MV-4-11 (cell line): ENCODE data around the gene CASP1.
"Not testable (repeated sequence)": the region's sequence is repeated elsewhere in the genome, so short reads cannot be mapped to it uniquely, and the experiment has no call there.

Experiments
- DNase-seq: peaks from one replicate; lab custom pipeline; 2025; lab: John Stamatoyannopoulos, UW

Gene CASP1

DNA sequence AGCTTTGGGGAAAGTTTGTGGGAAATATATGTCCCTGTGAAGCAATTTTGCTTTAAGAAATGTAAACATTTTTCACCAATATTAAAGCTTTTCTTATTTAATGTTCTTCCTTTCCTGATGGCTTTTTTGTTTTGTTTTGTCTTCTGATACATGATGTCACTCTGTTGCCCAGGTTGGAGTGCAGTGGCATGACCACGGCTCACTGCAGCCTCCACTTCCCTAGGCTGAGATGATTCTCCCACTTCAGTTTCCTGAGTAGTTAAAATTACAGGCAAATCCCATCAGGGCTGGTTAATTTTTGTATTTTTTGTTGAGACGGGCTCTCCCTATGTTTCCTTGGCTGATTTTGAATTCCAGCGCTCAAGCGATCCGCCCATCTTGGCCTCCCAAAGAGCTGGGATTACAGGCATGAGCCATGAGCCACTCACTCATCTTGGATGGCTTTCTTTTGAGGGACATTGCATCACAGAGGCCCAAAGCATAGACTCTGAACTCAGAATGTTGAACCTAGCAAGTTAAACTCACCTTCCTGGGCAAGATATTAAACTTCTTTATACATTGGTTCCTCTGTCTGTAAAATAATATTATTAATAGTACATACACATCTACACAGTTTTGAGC, 10.8 kb upstream of the CASP1 start:
- no peak for DNase-seq

DNA sequence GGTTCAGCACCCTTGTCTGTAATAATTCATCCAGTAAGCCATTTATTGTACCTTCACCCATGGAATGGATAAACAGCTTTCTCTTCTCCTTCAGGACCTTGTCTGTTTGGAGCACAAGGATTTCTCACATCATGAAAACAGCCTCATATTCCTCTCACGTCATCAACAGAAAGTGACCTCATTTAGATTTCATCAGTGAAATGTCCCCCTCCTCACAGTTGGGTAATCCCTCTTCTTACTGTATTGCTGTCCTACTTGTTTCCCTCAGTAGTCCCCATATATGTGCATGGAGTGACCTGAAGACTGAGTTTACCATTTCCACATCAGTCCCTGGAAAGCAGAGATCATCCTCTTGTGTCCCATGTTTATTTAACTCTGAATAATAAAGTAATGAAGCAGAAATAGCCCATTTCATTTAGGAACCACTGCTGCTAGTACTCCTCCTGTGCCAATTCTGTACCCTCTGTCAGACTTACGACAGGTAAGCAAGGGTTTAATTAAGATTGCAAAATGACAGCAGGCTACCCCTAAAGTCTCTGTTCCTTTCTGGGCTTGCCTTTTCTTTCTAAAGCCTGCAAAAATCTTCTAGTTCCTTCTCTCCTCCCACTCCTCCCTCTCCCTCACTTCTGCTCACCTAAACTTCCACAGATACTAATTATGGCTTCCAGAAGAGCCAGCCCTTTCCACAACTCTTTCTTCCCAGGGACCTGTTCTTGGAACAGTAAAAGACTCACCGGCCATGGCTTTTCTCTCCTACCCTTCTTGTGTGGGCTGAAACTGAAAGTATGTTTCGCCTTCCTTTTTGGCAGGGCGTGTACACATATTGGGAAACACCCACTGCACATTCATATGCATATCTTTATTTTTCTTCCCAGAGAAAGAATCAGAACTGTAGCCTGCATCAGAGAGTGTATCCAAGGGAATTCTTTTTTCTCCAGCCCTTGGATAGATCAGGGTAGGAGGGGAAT, 9.9 kb upstream of the CASP1 start, which contains the start of gene CARD16:
TSS of gene CARD16 (minus strand) at position 779 of the 968 bp plus-strand sequence. CDS start at position 741, 38 bp downstream.
- DNase-seq: peak; percentile 61

DNA sequence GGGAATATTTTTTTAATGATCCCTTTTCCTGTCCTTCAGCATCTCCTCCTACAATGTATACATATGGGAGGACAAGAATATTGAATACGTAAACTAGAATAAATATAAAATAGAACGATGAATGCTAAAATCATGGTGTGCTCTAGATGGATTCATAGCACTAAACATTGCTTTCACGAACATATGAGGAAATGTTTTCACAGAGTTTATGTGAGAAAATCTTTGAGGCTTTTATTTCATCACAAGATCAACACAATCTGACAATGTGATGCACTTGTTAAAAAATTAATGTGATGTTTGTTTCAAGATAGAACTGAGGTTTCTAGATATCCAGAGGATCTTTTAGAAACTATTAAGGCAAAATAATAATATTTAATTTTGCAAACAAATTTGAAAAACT, 7.2 kb upstream of the CASP1 start:
- DNase-seq: no peak

DNA sequence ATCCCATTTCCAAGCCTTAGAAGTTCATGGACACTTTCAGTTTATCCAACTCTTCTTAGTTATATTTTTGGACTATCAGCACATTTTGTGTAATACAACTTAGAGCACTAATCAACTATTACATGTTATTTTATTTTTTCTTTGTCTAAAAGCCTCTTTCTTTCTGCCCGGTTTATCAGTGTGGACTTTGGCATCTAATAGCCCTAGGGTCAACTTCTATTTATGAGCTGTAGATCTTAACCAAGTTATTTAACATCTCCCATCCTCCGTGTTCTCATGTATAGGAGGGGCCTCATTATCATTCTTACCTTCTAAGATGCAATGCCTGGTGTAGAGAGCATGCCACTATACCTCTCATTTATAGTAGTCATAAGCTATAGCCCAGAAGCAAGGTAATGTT, 5.8 kb upstream of the CASP1 start:
- no peak for DNase-seq

DNA sequence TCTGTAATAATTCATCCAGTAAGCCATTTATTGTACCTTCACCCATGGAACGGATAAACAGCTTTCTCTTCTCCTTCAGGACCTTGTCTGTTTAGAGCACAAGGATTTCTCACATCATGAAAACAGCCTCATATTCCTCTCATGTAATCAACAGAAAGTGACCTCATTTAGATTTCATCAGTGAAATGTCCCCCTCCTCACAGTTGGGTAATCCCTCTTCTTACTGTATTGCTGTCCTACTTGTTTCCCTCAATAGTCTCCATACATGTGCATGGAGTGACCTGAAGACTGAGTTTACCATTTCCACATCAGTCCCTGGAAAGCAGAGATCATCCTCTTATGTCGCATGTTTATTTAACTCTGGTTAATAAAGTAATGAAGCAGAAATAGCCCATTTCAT, 556 bp downstream of the CASP1 start:
- DNase-seq: not testable (repeated sequence)

DNA sequence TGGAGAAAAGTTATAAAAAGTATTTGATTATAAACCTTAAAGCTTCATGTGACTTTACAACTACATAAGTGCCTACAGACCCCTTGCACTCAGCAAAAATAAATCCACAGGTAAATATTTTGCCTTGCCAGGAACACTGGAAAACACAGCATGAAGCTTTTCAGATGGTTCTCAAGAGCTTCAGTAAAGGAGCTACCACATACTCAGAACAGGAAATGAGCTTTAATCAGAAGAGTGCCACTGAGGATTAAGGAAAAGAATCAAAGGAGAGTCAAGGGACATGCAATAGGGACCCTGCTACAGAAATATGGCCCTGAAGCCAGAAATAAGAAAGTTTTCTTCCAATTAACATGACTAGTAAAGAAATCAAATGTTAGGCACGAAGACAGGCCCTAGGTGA, 1.2 kb downstream of the CASP1 start:
- peak; percentile 28 for DNase-seq

DNA sequence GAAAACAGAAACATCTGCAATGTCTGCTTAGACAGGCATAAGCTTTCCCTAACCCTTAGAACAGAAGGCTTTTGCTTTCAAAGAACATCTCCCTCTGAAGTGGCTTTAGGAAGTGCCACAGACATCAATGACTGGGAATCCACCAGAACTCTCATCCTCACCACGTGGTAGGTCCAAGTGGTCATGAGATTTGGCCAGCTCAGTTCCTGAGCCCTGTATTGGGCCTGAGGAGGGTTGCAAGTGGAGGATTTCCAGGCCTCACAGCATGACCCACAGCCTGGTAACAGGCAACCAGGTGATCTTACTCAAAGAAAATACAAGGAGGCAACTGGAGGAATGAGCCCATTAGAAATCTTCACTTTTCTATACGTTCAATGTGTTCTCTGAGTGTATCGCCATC, 1.6 kb downstream of the CASP1 start:
- no peak for DNase-seq

DNA sequence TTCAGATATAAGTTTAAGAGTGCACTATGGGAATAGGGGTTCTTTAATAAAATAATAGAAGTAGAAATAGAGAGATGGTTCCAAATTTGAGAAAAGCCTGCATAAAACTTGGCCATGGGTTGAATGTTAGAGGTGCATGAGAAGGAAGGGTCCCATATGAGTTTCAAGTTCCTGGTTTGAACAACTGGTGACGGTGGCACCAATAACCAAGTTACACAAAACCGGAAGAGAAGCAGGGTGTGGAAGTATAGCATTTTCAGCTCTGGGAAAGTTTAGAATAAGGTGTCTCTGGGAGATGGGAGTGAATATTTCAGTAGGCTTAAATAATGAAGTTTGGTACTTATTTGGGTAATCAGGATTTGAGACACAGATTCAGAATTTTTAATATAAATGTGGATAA, 2.4 kb downstream of the CASP1 start:
- peak; percentile 53 for DNase-seq

DNA sequence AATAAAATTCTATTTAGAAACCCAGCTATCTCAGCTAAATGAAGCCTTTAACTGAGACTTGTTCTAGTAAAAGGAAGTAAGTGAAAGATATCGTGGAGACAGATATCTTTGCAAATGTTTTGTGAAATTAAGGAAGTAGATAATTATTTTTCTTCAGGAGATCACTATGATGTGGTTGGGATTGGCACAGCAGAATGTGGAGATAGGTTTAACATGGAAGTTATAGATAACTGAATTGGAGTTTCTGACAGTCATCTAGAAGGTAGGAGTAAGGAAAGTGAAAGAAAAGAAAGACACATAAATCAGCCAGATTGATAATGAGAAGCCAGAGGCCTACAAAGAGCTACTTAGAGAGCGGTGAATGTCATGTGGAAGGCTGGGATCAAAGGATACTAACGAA, 7.3 kb downstream of the CASP1 start:
- peak; percentile 28 for DNase-seq

DNA sequence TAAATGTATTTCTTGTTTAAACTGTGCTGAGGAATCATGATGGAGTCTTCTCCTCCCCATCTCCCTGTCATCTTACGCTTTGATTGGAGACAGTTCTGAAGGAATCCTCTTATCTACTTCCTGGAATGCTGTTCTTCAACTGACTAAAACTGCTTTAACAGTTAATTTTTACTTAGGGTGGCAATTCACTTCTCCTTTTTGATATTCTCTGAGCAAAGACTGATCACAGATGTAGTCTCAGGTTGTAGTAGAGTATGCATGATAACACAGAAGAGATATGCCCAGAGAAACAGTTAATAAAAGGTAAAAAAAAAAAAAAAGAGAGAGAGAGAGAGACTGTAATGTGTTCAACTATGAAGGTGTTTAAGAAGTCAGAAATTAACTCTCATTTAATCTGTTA, 10.6 kb downstream of the CASP1 start:
- DNase-seq: no peak

DNA sequence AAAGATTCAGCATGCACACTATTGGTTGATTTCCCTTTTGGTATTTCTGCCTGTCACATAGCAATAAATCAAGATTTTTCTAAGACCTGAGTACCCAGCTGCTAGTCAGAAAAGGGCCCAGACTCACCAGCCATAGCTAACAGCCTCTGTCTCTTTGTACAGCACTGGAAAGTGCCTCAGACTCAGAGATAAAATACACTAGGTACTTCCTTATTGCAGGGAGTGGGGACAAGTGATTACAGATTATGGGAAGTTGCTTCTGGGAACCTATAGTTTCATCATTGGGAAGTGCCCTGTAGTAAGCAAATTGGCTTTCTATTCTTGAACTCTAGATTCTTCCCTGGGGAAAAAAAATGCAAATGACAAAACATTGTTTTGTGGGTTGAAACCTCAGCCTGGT, 11.9 kb downstream of the CASP1 start, which contains the start of gene CASP5:
TSS of gene CASP5 (minus strand) at position 166 of the 400 bp plus-strand sequence. CDS start at position 134, 32 bp downstream.
- DNase-seq: peak; percentile 58

DNA sequence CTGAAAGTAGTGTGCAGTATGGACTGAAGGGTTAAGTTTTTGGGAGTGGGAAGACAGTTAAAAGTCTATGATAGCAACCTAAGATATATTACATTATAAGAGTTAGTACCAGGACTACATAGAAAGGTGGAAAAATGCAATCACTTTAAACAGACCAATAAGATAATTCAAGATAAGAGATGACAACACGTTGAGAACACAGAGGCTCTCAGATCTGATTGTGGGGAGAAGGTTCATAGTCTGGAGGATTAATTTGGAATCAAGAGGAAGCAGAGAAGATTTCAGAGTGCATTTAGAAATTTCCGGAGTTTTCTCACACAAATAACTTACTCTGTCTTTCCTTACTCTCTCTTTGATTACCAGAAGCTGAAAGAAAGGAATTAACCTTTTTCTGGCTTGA, 12.4 kb downstream of the CASP1 start:
- no peak for DNase-seq

DNA sequence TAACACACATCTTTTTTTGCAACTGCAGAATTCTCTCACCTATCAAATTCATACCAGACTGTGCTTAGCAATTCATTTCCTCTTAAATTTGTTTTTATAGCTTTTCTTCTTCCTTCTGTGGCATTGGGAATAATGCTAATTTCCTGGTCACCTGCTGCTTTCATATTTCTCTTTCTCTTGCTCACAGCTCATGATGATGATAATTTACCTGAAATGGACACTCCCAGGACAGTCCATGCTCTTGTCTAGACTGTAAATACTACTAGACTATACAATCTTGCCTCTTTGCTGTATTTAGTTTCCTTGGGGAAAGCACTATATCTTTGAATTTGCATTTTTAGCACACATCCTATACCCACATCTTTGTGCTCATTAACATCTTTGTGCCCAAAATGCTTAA, 27.5 kb downstream of the CASP1 start:
- DNase-seq: no peak

DNA sequence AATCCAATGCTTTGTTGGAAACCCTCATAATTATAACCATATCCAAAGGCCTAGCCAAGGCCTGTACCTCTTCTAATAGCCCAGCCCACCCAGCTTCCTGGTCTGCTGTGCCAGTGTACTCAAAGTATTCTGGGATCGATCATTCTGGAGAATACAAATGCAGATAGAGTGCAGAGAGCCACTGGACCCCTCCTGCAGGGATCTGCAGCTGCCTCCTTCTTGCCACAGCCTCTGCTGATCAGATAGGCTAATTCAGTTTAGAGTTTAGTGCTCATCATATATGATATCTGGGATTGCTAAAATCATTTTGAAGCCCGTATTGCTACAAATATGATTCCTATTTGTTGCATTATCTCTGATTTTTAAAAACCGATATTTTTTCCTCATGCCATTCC, 29.5 kb downstream of the CASP1 start:
- DNase-seq: no peak

DNA sequence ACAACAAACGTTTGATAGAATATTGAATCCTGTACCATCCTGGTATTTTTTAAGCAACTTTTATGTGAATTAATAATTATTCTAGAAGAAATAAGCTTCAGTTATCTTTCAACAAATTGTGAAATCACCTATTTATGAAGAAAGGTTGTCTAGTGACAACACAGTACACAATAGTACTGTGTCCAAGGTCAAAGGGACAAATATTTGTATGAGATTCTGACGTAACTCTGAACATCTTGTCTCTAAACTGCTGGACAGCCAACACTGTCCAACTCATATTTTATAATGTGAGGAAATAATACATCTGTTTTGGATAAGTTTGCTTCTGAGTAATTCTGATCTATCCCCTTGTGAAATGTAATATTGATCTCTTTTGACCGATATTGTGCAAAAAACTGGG, 30.9 kb downstream of the CASP1 start:
- no peak for DNase-seq

DNA sequence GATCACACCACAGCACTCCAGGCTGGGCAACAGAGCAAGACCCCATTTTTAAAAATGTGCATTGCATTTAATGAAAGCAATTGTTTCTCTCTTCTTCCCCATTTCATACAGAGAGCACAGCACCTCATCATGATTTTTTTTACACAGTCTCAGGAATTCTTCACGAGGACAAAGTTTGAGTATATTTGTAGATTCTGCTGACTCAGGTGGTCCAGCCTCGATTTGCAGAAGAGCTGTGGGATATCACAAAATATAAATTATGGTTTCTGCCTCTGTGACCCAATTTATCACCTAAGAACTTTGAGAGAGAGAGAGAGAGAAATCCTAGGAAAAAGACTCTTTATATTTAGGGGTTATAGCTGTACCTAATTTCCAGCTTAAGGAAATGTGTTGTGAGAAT, 31.8 kb downstream of the CASP1 start:
- no peak for DNase-seq

DNA sequence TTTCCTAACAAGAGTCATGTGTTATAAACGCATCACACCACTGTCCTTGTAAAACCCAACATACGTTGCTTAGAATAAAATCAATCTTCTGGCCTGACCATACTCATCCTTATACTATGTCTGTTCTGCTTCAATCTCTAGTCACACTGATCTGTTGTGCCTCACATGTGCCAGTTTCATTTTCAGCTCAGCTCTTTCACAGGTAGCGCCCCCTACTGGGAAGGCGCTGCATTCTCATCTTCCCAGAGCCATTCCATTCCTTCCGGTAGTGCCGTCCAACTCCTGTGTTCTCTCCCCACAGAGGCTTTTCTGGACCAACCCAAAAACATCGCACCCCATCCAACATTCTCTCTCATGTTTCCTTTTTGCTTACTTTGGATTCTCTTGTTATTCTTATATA, 34.1 kb downstream of the CASP1 start:
- DNase-seq: no peak

DNA sequence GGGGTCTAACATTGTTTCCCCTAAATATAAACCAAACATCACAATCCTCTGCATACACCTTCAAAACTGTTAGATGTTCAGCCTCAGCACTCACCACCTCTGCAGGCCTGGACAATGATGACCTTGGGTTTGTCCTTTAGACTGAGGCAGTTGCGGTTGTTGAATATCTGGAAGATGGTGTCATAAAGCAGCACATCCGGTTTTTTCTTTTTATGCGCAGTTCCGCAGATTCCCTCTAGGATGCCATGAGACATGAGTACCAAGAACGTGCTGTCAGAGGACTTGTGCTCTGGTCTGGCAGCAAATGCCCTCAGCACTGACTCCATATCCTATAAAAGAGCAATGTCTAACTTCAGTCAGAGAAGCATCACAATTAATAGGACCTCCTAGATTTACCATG, 34.8 kb downstream of the CASP1 start:
- DNase-seq: no peak

DNA sequence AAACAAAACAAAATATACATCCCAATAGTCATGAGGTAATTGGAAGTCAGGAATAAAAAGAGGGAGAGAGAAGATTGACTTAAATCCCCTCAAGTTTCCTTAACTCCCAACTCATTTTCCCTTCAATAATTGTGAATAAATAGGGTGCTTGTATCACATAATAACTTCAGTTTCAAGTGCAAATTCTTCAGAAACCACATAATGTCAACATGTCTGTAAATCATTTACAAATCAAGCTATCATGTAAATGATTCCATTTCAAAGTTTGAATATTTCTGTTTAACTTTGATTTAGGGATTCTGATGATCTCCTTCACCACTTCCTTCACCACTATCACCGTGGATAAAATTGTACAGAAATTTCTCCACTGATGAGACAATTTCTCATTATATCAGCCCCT, 35.2 kb downstream of the CASP1 start:
- no peak for DNase-seq

DNA sequence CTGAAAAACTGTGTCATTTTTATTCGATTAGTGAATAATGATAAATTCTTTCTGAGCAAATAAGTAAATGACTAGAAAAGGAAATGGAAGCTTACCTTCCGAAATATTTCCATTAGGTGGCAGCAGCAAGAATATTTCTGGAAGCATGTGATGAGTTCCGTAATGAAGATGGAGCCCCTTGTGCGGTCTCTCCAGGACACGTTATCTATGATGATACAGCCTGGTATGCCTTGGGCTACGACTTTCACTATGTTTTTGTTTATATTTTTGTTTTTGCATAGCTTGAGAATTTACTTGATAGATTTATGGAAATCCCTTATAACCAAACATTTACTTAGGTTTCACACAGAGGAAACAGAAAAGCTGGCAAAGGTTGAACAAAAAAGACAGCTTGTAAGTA, 37.7 kb downstream of the CASP1 start:
- no peak for DNase-seq

DNA sequence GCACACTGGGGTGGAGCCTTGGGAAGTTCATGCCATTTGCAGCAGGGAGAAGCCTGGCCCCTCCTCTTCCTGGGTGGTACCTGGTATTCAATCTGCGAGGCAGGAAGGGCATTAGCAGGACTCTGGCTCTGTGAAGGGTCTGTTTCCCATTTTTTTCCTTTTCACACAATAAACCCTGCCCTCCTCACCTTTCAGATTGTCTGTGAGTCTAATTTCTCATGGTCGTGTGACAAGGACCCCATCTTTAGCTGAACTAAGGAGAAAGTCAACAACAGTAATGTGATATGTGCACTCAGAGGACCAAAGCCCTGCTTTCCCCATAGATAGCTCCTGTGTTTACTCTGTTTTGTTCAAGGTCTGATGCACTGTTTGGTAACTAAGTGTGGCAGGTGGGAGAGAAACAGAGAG, 39.9 kb downstream of the CASP1 start:
- DNase-seq: no peak

DNA sequence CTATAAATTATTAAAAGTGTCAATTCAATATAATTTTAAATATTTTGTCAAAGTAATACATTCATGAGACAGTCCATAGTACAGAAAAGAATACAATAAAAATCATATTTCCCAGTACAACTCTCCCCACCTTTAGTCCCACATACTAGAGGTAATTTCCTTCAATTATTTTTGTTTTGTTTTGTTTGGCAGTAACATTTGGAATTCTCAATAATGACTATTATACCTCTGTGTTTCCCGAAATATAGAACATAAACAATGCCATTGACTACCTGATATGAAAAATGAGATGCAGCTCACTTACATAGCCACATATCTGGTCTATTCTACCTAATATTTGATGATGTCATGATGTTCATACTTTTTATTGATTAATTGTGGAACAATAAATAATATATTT, 42.2 kb downstream of the CASP1 start:
- no peak for DNase-seq

DNA sequence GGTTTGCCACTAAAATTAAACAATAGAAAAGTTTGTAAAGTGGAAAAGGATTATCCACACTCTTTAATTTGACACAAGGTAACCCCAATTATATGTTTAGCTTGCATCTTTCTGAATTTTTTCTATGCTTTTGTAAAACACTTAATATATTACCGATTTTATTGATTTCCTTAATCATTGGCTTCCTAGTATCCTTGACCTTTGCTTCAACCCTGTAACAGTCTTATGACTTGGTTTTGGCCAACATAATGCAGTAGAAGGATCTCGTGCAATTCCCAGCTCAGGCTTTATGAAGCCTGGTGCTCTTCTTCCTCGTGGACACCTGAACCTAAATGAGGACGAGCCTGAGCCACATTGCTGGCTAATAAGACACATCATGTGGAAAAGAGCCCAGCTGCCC, 43.0 kb downstream of the CASP1 start:
- DNase-seq: no peak
